Vagina (tissue), 2 donors: ENCODE data around the gene BRSK2. TPM values are rescaled to one million over a fixed set of nuclear protein-coding genes. Genes with fewer than 3 reads are reported as not detected.

ENCODE experiments used
- DNase-seq, 2 donors: peaks; one replicate each; pipeline ENCODE4 v3.0.0-alpha.2; 2017; ENCODE audit errors: extremely low spot score in 2 of 2
- H3K27ac ChIP-seq: fragments of 200-600 bp; sonication (generic); one replicate; pipeline ENCODE4 v1.5.1; 2019
- H3K27me3 ChIP-seq: fragments of 200-600 bp; sonication (generic); one replicate; pipeline ENCODE4 v1.5.1; 2019
- H3K36me3 ChIP-seq, 2 donors: fragments of 200-600 bp; sonication (generic); one replicate each; pipeline ENCODE4 v1.5.1; 2017 to 2019
- H3K4me1 ChIP-seq: fragments of 200-600 bp; sonication (generic); one replicate; pipeline ENCODE4 v1.5.1; 2019
- H3K4me3 ChIP-seq, 2 donors: fragments of 200-600 bp; sonication (generic); 1 replicate in 1 of 2; 2 replicates in 1 of 2; pipeline ENCODE4 v1.5.1; 2016 to 2019
- H3K9me3 ChIP-seq: fragments of 200-600 bp; sonication (generic); one replicate; pipeline ENCODE4 v1.5.1; 2019
- CTCF ChIP-seq, 3 experiments: fragments of 450-650 bp in 2 of 3; fragments of 200-600 bp in 1 of 3; sonication (generic) in 1 of 3; IDR thresholded peaks; one replicate each; pipeline ENCODE4 v1.5.1; 2017 to 2019; ENCODE audit warnings: antibody characterized with exemption in 3 of 3, mild to moderate bottlenecking in 2 of 3, moderate library complexity in 2 of 3
- POLR2A ChIP-seq, 2 donors: fragments of 450-650 bp; IDR thresholded peaks; one replicate each; pipeline ENCODE4 v1.6.1; 2017; ENCODE audit warnings: antibody characterized with exemption in 2 of 2, mild to moderate bottlenecking in 2 of 2, moderate library complexity in 2 of 2
- POLR2AphosphoS5 ChIP-seq, 2 donors: sonication (generic); formaldehyde crosslinking; IDR thresholded peaks; one replicate each; pipeline ENCODE4 v1.9.0; 2017; ENCODE audit warnings: antibody characterized with exemption in 2 of 2, mild to moderate bottlenecking in 2 of 2, low read depth in 1 of 2; ENCODE audit not compliant: insufficient read depth in 1 of 2
- intact Hi-C: fragments of 100-400 bp; cut with DNase I; formaldehyde crosslinking; loops from one replicate; pipeline ENCODE4 v1.15.1; 2023
- total RNA-seq: library from RNA; depleted of rRNA; stranded (reverse); fragments of >200 nt; gene quantifications from one replicate; pipeline ENCODE4 v1.2.3, GENCODE V29; 2016

The BRSK2 gene
- total RNA-seq, 1 donor from 2014 or later: 3.9 TPM

- TF ChIP-seq CTCF (IDR thresholded peaks at IDR 0.05) (no peak), POLR2A (IDR thresholded peaks at IDR 0.05) (no peak), POLR2AphosphoS5 (IDR thresholded peaks at IDR 0.05; ENCODE audit: insufficient read depth in 1 of 2, low read depth in 1 of 2) (no peak)
- H3K9me3 ChIP-seq: no peaks in the 10 kb centered on the region
- H3K27me3 ChIP-seq: no peaks in the 10 kb centered on the region
- DNase-seq: no peak
- H3K4me3 ChIP-seq: no peak overlapping the region
- intact Hi-C loops: no loop called here
- no peaks in the 10 kb centered on the region for H3K36me3 ChIP-seq
- H3K4me1 ChIP-seq: no peaks in the 10 kb centered on the region
- no peak overlapping the region for H3K27ac ChIP-seq
These were observed 29.4 kb upstream of the BRSK2 start for GRCh38 chr11:1360181-1360834.

- H3K27ac ChIP-seq: no peak overlapping the region
- H3K4me3 ChIP-seq: no peak overlapping the region
- DNase-seq: no peak
- no peak for TF ChIP-seq CTCF (IDR thresholded peaks at IDR 0.05)
- TF ChIP-seq POLR2A (IDR thresholded peaks at IDR 0.05): no peak
- TF ChIP-seq POLR2AphosphoS5 (IDR thresholded peaks at IDR 0.05; ENCODE audit: insufficient read depth in 1 of 2, low read depth in 1 of 2): no peak
- no peaks in the 10 kb centered on the region for H3K9me3 ChIP-seq
- H3K36me3 ChIP-seq: no peaks in the 10 kb centered on the region
- no peaks in the 10 kb centered on the region for H3K27me3 ChIP-seq
- H3K4me1 ChIP-seq: no peaks in the 10 kb centered on the region
- intact Hi-C loops: no loop called here
These were observed 28.8 kb upstream of the BRSK2 start for GRCh38 chr11:1360835-1361357.

GRCh38 chr11:1361882-1362281 is 27.9 kb upstream of the BRSK2 start:
- H3K9me3 ChIP-seq: no peaks in the 10 kb centered on the region
- H3K36me3 ChIP-seq: no peaks in the 10 kb centered on the region
- intact Hi-C loops: no loop called here
- no peak for DNase-seq
- H3K4me1 ChIP-seq: no peaks in the 10 kb centered on the region
- TF ChIP-seq POLR2A (IDR thresholded peaks at IDR 0.05) (no peak), POLR2AphosphoS5 (IDR thresholded peaks at IDR 0.05; ENCODE audit: insufficient read depth in 1 of 2, low read depth in 1 of 2) (no peak), CTCF (IDR thresholded peaks at IDR 0.05) (no peak)
- H3K27me3 ChIP-seq: no peaks in the 10 kb centered on the region
- no peak overlapping the region for H3K27ac ChIP-seq
- H3K4me3 ChIP-seq: no peak overlapping the region

GRCh38 chr11:1367721-1368120 is 22.0 kb upstream of the BRSK2 start:
- Histone ChIP-seq H3K4me3 (no peak overlapping the region), H3K27me3 (no peaks in the 10 kb centered on the region), H3K4me1 (no peaks in the 10 kb centered on the region), H3K9me3 (no peaks in the 10 kb centered on the region), H3K27ac (no peak overlapping the region), H3K36me3 (no peaks in the 10 kb centered on the region)
- TF ChIP-seq CTCF (IDR thresholded peaks at IDR 0.05) (no peak), POLR2AphosphoS5 (IDR thresholded peaks at IDR 0.05; ENCODE audit: insufficient read depth in 1 of 2, low read depth in 1 of 2) (no peak), POLR2A (IDR thresholded peaks at IDR 0.05) (no peak)
- intact Hi-C loops: no loop called here
- no peak for DNase-seq

- Histone ChIP-seq H3K36me3 (no peaks in the 10 kb centered on the region), H3K9me3 (no peaks in the 10 kb centered on the region), H3K27ac (no peak overlapping the region), H3K4me3 (no peak overlapping the region), H3K4me1 (no peaks in the 10 kb centered on the region), H3K27me3 (no peaks in the 10 kb centered on the region)
- no peak for DNase-seq
- intact Hi-C loops: no loop called here
- TF ChIP-seq POLR2AphosphoS5 (IDR thresholded peaks at IDR 0.05; ENCODE audit: insufficient read depth in 1 of 2, low read depth in 1 of 2) (no peak), CTCF (IDR thresholded peaks at IDR 0.05) (no peak), POLR2A (IDR thresholded peaks at IDR 0.05) (no peak)
These were observed 21.5 kb upstream of the BRSK2 start for GRCh38 chr11:1368216-1368615.
